SH-SY5Y (cell line): ENCODE results near the gene CCDC93.

ENCODE experiments used
- GATA2 ChIP-seq: IDR thresholded peaks from 2 replicates; pipeline ENCODE4 v1.6.1; 2011; ENCODE audit warnings: mild to moderate bottlenecking, low read depth, low read length
- GATA3 ChIP-seq: IDR thresholded peaks from 2 replicates; pipeline ENCODE4 v1.6.1; 2011; ENCODE audit warnings: low read depth, mild to moderate bottlenecking, low read length, moderate library complexity

- no peak for TF ChIP-seq GATA3
- no peak for TF ChIP-seq GATA2
Observed at GRCh38 chr2:117938611-117939010, 75.3 kb downstream of the CCDC93 start.
